Panc1 (cell line): ENCODE results near the gene EBF4.

Source experiments
- CTCF ChIP-seq: fragments of 450-650 bp; IDR thresholded peaks from 2 replicates; pipeline ENCODE4 v1.5.1; 2017; ENCODE audit warnings: mild to moderate bottlenecking
- POLR2AphosphoS5 ChIP-seq: IDR thresholded peaks from 2 replicates; pipeline ENCODE4 v1.6.1; 2012; ENCODE audit warnings: mild to moderate bottlenecking, low read depth, low read length, moderate library complexity
- REST ChIP-seq, 2 experiments: IDR thresholded peaks; 2 replicates each; pipeline ENCODE4 v1.6.1; 2011 to 2012; ENCODE audit warnings: low read depth in 2 of 2, control low read depth in 1 of 2, low read length in 1 of 2, mild to moderate bottlenecking in 1 of 2, moderate library complexity in 1 of 2; ENCODE audit not compliant: insufficient read depth in 1 of 2
- SIN3A ChIP-seq: IDR thresholded peaks from 2 replicates; pipeline ENCODE4 v1.6.1; 2012; ENCODE audit warnings: low read depth, mild to moderate bottlenecking, low read length, moderate library complexity, borderline replicate concordance; ENCODE audit not compliant: insufficient read depth

GRCh38 chr20:2804041-2804828 lies 111.7 kb downstream of the EBF4 start:
- TF ChIP-seq POLR2AphosphoS5 (no peak), CTCF (no peak), SIN3A (no peak), REST (IDR thresholded peaks at IDR 0.05; ENCODE audit: insufficient read depth in 1 of 2, low read depth in 2 of 2, low read length in 1 of 2) (no peak)
